Stimulated activated CD8-positive, alpha-beta memory T cell treated with anti-CD3 and anti-CD28 coated beads, Interleukin-7, amount 100 ng/mL, for 24 hours (primary cell): Measurements from ENCODE around the gene CHAF1A.

Experiments used
- DNase-seq: peaks from one replicate; pipeline ENCODE4 v3.0.0-alpha.2; 2020; ENCODE audit warnings: low read depth

CHAF1A gene

GRCh38 chr19:4402171-4403004, at the start of gene CHAF1A:
TSS of gene CHAF1A (plus strand) at chr19:4402640. CDS start at chr19:4402763, 123 bp downstream.
- DNase-seq = peak; percentile 96

GRCh38 chr19:4352701-4353121, 49.7 kb upstream of the CHAF1A start:
- no peak for DNase-seq

- no peak for DNase-seq
Measured at GRCh38 chr19:4354282-4354681, 48.2 kb upstream of the CHAF1A start.

GRCh38 chr19:4354897-4355296, 47.5 kb upstream of the CHAF1A start:
- DNase-seq = no peak

- DNase-seq = no peak
Measured at GRCh38 chr19:4357095-4357797, 45.2 kb upstream of the CHAF1A start.

GRCh38 chr19:4357921-4358326, 44.5 kb upstream of the CHAF1A start:
- DNase-seq = no peak

- DNase-seq = no peak
Measured at GRCh38 chr19:4358709-4359626, 43.5 kb upstream of the CHAF1A start.

- DNase-seq = no peak
Measured at GRCh38 chr19:4359627-4360000, 42.8 kb upstream of the CHAF1A start.

- DNase-seq = no peak
Measured at GRCh38 chr19:4360081-4360569, 42.3 kb upstream of the CHAF1A start.

GRCh38 chr19:4360641-4361151, 41.7 kb upstream of the CHAF1A start:
- no peak for DNase-seq

- DNase-seq = no peak
Measured at GRCh38 chr19:4361152-4362046, 41.0 kb upstream of the CHAF1A start.

- no peak for DNase-seq
Measured at GRCh38 chr19:4362101-4362828, 40.2 kb upstream of the CHAF1A start.

GRCh38 chr19:4362831-4363545, 39.5 kb upstream of the CHAF1A start:
- DNase-seq = no peak

- no peak for DNase-seq
Measured at GRCh38 chr19:4363571-4364304, 38.7 kb upstream of the CHAF1A start.

- no peak for DNase-seq
Measured at GRCh38 chr19:4365341-4365740, 37.1 kb upstream of the CHAF1A start.

- no peak for DNase-seq
Measured at GRCh38 chr19:4365791-4366665, 36.4 kb upstream of the CHAF1A start.

GRCh38 chr19:4366666-4367335, 35.6 kb upstream of the CHAF1A start:
- DNase-seq = no peak
